ENCODE measurements around the gene ATP10A. TPM values are rescaled to one million over a fixed set of nuclear protein-coding genes. Genes with fewer than 3 reads are reported as not detected.
A peak's percentile ranks its signal among the peaks of the same experiment; 100 is the strongest.
"Not testable (repeated sequence)": the region's sequence is repeated elsewhere in the genome, so short reads cannot be mapped to it uniquely, and the experiment has no call there.

ATP10A gene
- total RNA-seq, 1 donor from 2014 or later, result 6.8 TPM

GRCh38 chr15:25773248-25773647, 89.9 kb downstream of the ATP10A start:
- no peak overlapping the region for H3K4me3 Mint-ChIP-seq
- DNase-seq (ENCODE audit: low read depth, low spot score), result no peak
- H3K9me3 Mint-ChIP-seq, result no peaks in the 10 kb centered on the region
- peaks cover 31% of the 10 kb centered on the region for H3K4me1 Mint-ChIP-seq
- TF ChIP-seq, protein P1, sequence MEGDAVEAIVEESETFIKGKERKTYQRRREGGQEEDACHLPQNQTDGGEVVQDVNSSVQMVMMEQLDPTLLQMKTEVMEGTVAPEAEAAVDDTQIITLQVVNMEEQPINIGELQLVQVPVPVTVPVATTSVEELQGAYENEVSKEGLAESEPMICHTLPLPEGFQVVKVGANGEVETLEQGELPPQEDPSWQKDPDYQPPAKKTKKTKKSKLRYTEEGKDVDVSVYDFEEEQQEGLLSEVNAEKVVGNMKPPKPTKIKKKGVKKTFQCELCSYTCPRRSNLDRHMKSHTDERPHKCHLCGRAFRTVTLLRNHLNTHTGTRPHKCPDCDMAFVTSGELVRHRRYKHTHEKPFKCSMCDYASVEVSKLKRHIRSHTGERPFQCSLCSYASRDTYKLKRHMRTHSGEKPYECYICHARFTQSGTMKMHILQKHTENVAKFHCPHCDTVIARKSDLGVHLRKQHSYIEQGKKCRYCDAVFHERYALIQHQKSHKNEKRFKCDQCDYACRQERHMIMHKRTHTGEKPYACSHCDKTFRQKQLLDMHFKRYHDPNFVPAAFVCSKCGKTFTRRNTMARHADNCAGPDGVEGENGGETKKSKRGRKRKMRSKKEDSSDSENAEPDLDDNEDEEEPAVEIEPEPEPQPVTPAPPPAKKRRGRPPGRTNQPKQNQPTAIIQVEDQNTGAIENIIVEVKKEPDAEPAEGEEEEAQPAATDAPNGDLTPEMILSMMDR (conservative IDR thresholded peaks at IDR 0.05), result no peak
- H3K27me3 Mint-ChIP-seq (ENCODE audit: low read depth), result no peaks in the 10 kb centered on the region
- no peak overlapping the region for H3K27ac Mint-ChIP-seq (ENCODE audit: unreplicated experiment)
- no peaks in the 10 kb centered on the region for H3K36me3 Mint-ChIP-seq (ENCODE audit: low read depth)

DNA sequence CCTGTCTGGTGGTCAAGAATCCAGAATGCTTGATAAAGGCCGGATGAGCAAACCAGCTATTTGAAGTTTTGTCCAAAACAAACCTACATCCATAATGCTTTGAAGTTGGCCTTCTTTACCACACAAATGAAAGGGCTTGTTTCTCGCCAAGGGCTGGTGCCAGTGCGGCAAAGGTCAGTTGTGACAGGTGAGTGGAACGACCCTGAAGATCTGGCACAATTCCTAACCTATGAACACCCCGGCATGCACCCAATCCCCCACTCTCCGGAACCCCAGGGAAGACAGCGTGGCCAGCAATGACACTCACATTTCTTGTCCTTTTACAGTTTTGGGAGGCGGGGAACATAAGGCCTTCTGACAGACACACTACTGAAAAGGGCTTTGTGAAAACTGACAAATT, 90.6 kb downstream of the ATP10A start:
- peaks cover 31% of the 10 kb centered on the region for H3K4me1 Mint-ChIP-seq
- no peak overlapping the region for H3K27ac Mint-ChIP-seq (ENCODE audit: unreplicated experiment)
- H3K4me3 Mint-ChIP-seq, result no peak overlapping the region
- no peaks in the 10 kb centered on the region for H3K27me3 Mint-ChIP-seq (ENCODE audit: low read depth)
- H3K36me3 Mint-ChIP-seq (ENCODE audit: low read depth), result no peaks in the 10 kb centered on the region
- no peaks in the 10 kb centered on the region for H3K9me3 Mint-ChIP-seq
- no peak for DNase-seq (ENCODE audit: low read depth, low spot score)
- TF ChIP-seq, protein P1 (conservative IDR thresholded peaks at IDR 0.05), result no peak

GRCh38 chr15:25771736-25772135, 91.4 kb downstream of the ATP10A start:
- Mint-ChIP-seq H3K4me1 (peaks cover 31% of the 10 kb centered on the region), H3K27ac (ENCODE audit: unreplicated experiment) (peak overlapping the region; percentile 43)
- H3K36me3 Mint-ChIP-seq (ENCODE audit: low read depth); DNase-seq (ENCODE audit: low read depth, low spot score); H3K4me3 Mint-ChIP-seq; H3K27me3 Mint-ChIP-seq (ENCODE audit: low read depth); H3K9me3 Mint-ChIP-seq: not testable (repeated sequence)

DNA sequence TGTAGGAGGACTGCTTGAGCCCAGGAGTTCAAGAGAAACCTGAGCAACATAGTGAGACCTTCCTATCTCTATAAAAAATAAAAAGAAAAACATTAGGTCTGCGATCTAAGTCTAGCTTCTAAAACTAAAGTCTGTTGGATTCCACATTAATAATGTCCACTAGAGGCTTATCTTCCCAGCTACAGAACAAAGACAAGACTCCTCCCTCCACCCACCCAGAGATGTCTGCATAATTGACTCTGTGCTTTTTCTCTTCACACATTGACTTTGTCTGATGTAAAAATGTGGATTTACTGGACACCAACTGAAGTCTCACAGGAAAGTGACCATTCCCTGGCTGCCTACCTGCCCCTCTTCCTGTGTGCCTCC, 91.8 kb downstream of the ATP10A start:
- Mint-ChIP-seq H3K4me3 (no peak overlapping the region), H3K36me3 (ENCODE audit: low read depth) (no peaks in the 10 kb centered on the region), H3K27me3 (ENCODE audit: low read depth) (no peaks in the 10 kb centered on the region), H3K4me1 (peaks cover 31% of the 10 kb centered on the region), H3K27ac (ENCODE audit: unreplicated experiment) (peak overlapping the region; percentile 43), H3K9me3 (no peaks in the 10 kb centered on the region)
- TF ChIP-seq, protein P1 (conservative IDR thresholded peaks at IDR 0.05), result no peak
- DNase-seq (ENCODE audit: low read depth, low spot score), result no peak

- no peaks in the 10 kb centered on the region for H3K9me3 Mint-ChIP-seq
- DNase-seq (ENCODE audit: low read depth, low spot score), result no peak
- no peak overlapping the region for H3K4me3 Mint-ChIP-seq
- H3K27me3 Mint-ChIP-seq (ENCODE audit: low read depth), result no peaks in the 10 kb centered on the region
- TF ChIP-seq, protein P1 (conservative IDR thresholded peaks at IDR 0.05), result no peak
- H3K36me3 Mint-ChIP-seq (ENCODE audit: low read depth), result no peaks in the 10 kb centered on the region
- peaks cover 29% of the 10 kb centered on the region for H3K4me1 Mint-ChIP-seq
- peak overlapping the region; percentile 67 for H3K27ac Mint-ChIP-seq (ENCODE audit: unreplicated experiment)
These were observed 92.3 kb downstream of the ATP10A start for GRCh38 chr15:25770618-25771337.

DNA sequence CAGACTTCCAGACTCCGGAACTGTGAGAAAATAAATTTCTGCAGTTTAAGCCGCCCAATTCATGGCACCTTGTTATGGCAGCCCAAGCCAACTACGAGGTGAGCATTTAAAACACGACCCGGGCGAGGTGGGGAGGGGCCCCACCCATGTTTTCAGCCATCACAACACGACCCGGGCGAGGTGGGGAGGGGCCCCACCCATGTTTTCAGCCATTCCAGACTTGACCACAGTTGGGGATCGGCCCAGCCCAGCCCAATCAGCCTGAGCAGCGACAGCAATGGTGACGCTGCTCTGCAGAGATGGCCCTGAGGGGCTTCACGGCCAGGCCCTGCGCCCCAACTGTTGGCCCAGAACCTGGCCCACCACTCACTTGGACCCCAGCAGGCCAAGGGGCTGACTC, 93.1 kb downstream of the ATP10A start:
- no peaks in the 10 kb centered on the region for H3K36me3 Mint-ChIP-seq (ENCODE audit: low read depth)
- H3K9me3 Mint-ChIP-seq, result no peaks in the 10 kb centered on the region
- DNase-seq (ENCODE audit: low read depth, low spot score), result no peak
- no peak overlapping the region for H3K4me3 Mint-ChIP-seq
- no peak overlapping the region for H3K27ac Mint-ChIP-seq (ENCODE audit: unreplicated experiment)
- TF ChIP-seq, protein P1 (conservative IDR thresholded peaks at IDR 0.05), result no peak
- H3K27me3 Mint-ChIP-seq (ENCODE audit: low read depth), result no peaks in the 10 kb centered on the region
- peaks cover 21% of the 10 kb centered on the region for H3K4me1 Mint-ChIP-seq

Measured in neural crest cell (in vitro differentiated cells).